Fibroblast of skin of right quadriceps (primary cell): Measurements from ENCODE around the gene ANGPTL1.
"Not testable (repeated sequence)": the region's sequence is repeated elsewhere in the genome, so short reads cannot be mapped to it uniquely, and the experiment has no call there.

ENCODE experiments used
- DNase-seq: peaks from one replicate; pipeline ENCODE4 v3.0.0-alpha.2; 2013

Gene ANGPTL1

DNA sequence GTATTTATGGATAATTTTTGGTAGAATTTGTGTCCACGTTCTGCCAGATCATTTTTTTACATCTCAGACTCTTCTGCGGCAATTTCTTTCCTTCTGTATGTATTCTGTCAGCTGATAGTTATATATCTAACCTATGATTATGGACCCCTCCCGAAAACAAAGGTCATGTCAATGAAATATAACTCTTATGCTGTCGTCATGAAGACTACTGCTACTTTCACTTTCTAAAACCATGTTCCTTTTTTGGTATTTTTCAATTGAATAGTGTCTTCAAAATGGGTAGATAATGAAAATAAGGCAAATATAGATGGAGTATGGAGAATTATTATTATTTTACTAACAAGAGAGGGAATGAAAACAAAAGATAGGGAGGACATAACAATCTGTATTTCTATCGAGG is 3.2 kb downstream of the ANGPTL1 start:
- no peak for DNase-seq

GRCh38 chr1:178864326-178864725 is 6.6 kb downstream of the ANGPTL1 start:
- DNase-seq: no peak

- no peak for DNase-seq
Observed at GRCh38 chr1:178862864-178863263, 8.0 kb downstream of the ANGPTL1 start.

GRCh38 chr1:178862416-178862815 is 8.5 kb downstream of the ANGPTL1 start:
- DNase-seq: no peak

DNA sequence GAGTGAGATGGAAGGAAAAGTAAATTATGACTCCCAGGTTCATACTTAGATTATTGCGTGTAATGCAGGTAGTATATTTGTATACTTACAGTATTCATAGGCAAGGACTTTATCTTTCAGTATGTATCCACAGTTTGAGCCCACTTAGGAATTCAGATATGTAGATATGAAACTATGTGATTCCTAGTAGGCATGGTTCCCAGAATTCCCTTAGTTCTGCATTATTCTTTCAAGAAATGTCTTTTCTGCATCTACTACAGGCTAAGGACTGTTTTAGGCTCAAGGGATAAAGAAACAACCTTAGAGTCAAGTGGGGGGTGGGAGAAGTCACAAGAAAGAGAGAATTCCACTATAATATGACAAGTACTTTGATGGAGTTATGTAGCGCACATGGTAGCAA is 13.8 kb downstream of the ANGPTL1 start:
- no peak for DNase-seq

DNA sequence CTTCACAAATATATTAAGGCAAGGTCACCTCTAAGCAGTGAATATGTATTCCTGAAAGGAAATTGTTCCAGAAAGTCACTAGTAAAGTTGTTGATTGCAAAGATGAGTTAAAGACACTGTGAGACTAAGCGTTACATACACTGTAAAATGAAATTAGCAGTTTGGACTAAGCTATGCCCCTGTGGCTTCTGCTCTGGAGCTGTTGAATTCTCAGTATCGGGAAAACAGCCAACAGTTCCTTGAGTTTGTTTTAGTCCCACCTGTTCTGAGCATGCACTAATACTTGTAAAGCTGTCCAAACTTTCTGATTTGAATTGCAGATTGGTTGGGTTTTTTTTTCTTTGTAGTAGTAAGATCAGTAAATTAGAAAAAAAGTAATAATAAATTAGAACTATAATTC is 21.0 kb downstream of the ANGPTL1 start:
- no peak for DNase-seq

DNA sequence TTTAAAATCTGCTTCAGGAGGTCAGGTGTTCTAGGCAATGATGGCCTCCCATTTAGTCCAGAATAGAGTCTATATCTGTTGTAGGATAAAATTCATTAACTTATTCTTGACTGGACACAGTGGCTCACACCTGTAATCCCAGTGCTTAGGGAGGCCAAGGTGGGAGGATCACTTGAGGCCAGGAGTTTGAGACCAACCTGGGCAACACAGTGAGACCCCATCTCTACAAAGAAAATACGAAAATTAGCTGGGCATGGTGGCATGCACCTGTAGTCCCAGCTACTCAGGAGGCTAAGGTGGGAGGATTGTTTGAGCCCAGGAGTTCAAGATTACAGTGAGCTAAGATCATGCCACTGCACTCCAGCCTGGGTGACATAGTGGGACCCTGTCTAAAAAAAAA is 23.0 kb downstream of the ANGPTL1 start:
- not testable (repeated sequence) for DNase-seq

DNA sequence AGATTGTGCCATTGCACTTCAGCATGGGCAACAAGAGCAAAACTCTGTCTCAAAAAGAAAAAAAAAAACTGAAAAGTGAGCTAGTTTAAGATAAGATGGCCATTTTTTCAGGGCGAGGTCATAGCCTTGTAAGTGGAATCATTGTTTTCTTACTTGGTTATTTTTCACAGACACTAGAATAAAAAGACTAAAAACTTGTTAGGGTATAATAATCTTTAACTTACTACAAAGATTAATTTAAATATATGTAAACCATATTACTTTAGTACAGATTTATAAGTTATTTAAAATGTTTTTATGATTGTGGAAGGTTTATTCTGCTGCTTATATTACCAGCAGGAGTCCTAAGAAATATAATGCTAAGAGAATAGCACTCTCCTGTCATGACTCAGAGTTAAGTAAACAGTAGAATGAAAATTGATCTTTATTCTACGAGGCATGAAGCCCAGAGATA is 23.5 kb downstream of the ANGPTL1 start:
- peak; percentile 50 for DNase-seq

- DNase-seq: no peak
Observed at GRCh38 chr1:178846306-178846705, 24.6 kb downstream of the ANGPTL1 start.

GRCh38 chr1:178844436-178844835 is 26.4 kb downstream of the ANGPTL1 start:
- DNase-seq: no peak

DNA sequence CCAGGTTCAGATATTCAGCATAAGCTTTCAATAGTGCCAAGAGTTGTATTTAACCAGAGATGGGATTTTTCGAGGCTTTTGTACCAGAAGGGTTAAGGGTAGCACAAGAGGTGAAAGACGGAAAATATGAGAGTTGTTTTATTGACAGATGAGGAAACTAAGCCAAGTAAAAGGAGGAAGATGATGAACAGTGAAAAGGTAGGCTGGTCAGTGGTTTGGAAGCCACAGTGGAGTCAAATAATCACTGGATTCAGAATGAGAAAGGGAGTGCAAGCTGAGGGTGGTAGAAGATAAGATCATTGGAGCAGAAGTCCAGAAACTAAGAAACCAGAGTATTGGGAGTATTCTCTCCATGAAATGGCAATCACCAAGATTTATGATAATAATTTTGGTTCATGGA is 45.7 kb downstream of the ANGPTL1 start:
- DNase-seq: no peak

GRCh38 chr1:178821134-178821866 is 49.6 kb downstream of the ANGPTL1 start:
- DNase-seq: no peak

DNA sequence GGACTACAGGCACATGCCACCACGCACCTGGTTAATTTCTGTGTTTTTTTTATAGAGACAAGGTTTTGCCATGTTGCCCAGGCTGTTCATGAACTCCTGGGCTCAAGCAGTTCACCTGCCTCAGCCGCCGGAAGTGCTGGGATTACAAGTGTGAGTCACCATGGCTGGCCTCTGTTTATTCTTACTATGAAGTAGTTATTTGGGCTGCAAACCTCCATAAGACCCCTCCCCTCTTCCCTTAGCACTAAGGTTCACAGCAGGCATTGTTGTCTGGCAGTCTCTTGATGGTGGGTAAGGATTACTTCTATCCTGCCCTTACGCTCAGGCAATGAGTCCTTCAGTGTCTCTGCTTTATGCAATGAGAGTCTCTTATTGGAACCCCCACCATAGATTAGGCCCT is 51.8 kb downstream of the ANGPTL1 start:
- no peak for DNase-seq

- peak; percentile 34 for DNase-seq
Observed at GRCh38 chr1:178818416-178818815, 52.5 kb downstream of the ANGPTL1 start.

DNA sequence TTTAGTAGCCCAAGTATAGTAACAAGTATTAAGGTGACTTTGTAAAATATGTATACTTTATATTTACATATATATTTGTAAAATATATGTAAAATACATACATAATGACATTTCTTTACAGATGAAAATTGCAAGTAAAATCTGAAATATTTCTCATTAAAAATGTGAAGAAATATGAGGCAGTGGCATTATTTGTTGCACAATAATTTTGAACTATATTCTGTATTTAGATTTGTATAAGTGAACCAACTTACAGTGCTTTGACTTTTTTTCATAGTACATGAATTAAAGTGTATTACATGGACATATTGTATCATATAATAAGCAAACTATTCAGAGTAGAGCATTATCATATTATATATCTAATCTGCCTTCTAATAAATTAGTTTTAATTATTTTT is 60.3 kb downstream of the ANGPTL1 start:
- DNase-seq: no peak

GRCh38 chr1:178808529-178808928 is 62.3 kb downstream of the ANGPTL1 start:
- DNase-seq: no peak

- no peak for DNase-seq
Observed at GRCh38 chr1:178806665-178807300, 64.1 kb downstream of the ANGPTL1 start.

- DNase-seq: no peak
Observed at GRCh38 chr1:178802873-178803272, 68.0 kb downstream of the ANGPTL1 start.
